Kidney epithelial cell (primary cell): ENCODE measurements around the gene MIA3. TPM values are rescaled to one million over a fixed set of nuclear protein-coding genes. Genes with fewer than 3 reads are reported as not detected.

Source experiments
- DNase-seq: peaks from one replicate; pipeline ENCODE4 v3.0.0-alpha.2; 2010; ENCODE audit warnings: low read depth
- H3K27me3 ChIP-seq: 2 replicates; pipeline ENCODE4 v1.6.0; 2011; ENCODE audit warnings: low read length; ENCODE audit not compliant: control insufficient read depth, insufficient read depth
- H3K36me3 ChIP-seq: 2 replicates; pipeline ENCODE4 v1.5.1; 2011; ENCODE audit warnings: low read length; ENCODE audit not compliant: control insufficient read depth, insufficient read depth
- H3K4me3 ChIP-seq: 2 replicates; pipeline ENCODE4 v1.5.1; 2011; ENCODE audit warnings: low read depth, mild to moderate bottlenecking, control low read depth, low read length
- CTCF ChIP-seq: IDR thresholded peaks from 2 replicates; pipeline ENCODE4 v1.5.1; 2011; ENCODE audit warnings: mild to moderate bottlenecking, moderate library complexity, low read length, control low read depth, inconsistent platforms; ENCODE audit not compliant: insufficient read depth, poor library complexity, severe bottlenecking
- total RNA-seq: library from RNA; depleted of rRNA; stranded (reverse); fragments of >200 nt; gene quantifications from 2 replicates; pipeline ENCODE4 v1.2.3, GENCODE V29; 2015

Gene MIA3
- total RNA-seq, 1 donor from 2014 or later, result 34.6 TPM

- H3K36me3 ChIP-seq, result peaks cover 1% of the 10 kb centered on the region
- no peak for TF ChIP-seq CTCF
- H3K4me3 ChIP-seq, result no peak overlapping the region
- no peaks in the 10 kb centered on the region for H3K27me3 ChIP-seq
- no peak for DNase-seq
Measured at GRCh38 chr1:222680080-222680479, 62.2 kb downstream of the MIA3 start.

- no peak for DNase-seq
- H3K27me3 ChIP-seq, result no peaks in the 10 kb centered on the region
- H3K36me3 ChIP-seq, result no peaks in the 10 kb centered on the region
- H3K4me3 ChIP-seq, result no peak overlapping the region
- TF ChIP-seq CTCF, result no peak
Measured at GRCh38 chr1:222691016-222691415, 73.1 kb downstream of the MIA3 start.

GRCh38 chr1:222694927-222695326 lies 77.0 kb downstream of the MIA3 start:
- Histone ChIP-seq H3K27me3 (no peaks in the 10 kb centered on the region), H3K36me3 (no peaks in the 10 kb centered on the region), H3K4me3 (no peak overlapping the region)
- no peak for TF ChIP-seq CTCF
- no peak for DNase-seq

- no peak for TF ChIP-seq CTCF
- Histone ChIP-seq H3K4me3 (no peak overlapping the region), H3K36me3 (no peaks in the 10 kb centered on the region), H3K27me3 (no peaks in the 10 kb centered on the region)
- no peak for DNase-seq
Measured at GRCh38 chr1:222696741-222697140, 78.8 kb downstream of the MIA3 start.

- Histone ChIP-seq H3K27me3 (no peaks in the 10 kb centered on the region), H3K4me3 (no peak overlapping the region), H3K36me3 (no peaks in the 10 kb centered on the region)
- DNase-seq, result no peak
- TF ChIP-seq CTCF, result no peak
Measured at GRCh38 chr1:222697203-222697602, 79.3 kb downstream of the MIA3 start.

GRCh38 chr1:222697826-222698225 lies 79.9 kb downstream of the MIA3 start:
- no peak for TF ChIP-seq CTCF
- no peaks in the 10 kb centered on the region for H3K27me3 ChIP-seq
- no peak for DNase-seq
- no peak overlapping the region for H3K4me3 ChIP-seq
- no peaks in the 10 kb centered on the region for H3K36me3 ChIP-seq
